ENCODE data around the gene CLCN1. TPM values are rescaled to one million over a fixed set of nuclear protein-coding genes. Genes with fewer than 3 reads are reported as not detected.

Gene CLCN1
- total RNA-seq, 1 experiment from 2014 or later, result not detected

DNA sequence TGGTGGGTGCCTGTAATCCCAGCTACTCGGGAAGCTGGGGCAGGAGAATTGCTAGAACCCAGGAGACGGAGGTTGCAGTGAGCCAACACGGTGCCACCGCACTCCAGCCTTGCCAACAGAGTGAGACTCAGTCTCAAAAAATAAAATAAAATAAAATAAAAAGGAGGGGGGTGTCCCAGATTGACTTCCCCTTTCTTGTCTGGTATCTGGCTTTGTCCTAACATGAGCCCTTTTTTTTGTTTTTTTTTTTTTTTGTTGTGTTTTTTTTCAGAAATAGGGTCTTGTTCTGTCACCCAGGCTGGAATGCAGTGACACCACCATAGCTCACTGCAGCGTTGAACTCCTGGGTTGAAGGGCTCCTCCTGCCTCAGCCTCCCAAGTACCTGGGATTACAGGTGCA, 23.0 kb upstream of the CLCN1 start:
- DNase-seq (ENCODE audit: low spot score), result no peak

DNA sequence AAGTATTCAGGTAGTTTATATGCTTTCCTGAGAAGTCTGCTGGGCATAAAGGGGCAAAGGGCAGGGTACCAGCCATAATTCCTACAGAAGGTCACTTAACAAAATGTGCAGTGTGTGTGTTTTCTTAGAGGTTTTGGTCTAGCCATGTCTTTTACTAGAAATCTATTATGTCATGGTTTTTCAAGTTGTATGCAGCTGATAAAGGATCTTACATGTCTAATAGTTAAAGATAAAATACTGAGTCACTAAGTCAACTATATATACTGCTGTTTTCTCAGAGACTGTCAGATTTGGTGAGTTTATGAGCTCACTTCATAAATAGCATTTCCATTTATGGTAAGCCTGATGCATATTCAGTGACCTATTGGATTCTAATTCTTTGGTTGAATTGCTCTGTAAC, 20.0 kb upstream of the CLCN1 start:
- DNase-seq (ENCODE audit: low spot score), result peak; percentile 30

DNA sequence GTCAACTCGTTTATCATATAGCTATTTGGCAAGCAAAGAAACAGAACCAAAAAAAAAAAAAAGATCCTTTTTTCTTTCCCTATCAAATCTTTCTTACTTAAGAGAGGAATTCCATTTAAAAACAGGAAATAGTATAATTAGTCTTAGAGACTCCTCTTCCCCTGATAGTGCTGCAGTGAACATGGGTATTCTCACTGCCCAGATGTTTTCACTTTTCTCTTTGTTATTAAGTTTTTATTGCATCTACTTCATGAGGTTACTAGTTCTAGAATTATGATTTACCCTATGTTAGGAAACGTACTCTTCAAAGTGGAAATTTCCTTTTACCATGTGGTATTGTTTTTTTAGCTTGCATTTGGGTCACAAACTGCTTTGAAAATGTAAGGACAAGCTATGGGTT, 19.2 kb upstream of the CLCN1 start:
- no peak for DNase-seq (ENCODE audit: low spot score)

DNA sequence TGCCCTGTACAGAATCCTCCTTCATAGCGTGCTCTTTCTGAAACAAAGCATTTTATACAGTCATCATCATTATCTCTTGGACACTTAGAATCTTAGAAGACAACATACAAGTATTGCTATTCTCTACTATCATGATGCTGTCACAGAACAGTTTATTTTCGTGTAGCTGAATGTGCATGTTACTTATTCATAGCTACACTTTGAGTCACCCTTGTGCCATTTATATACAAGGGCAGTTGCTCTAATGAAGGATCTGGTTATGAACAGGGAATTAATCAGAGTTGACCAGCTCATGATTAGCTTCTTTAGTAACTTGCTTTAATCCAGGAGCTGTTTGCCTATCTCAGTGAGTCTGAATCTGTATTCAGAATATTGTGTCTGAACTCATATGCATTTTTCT, 16.6 kb upstream of the CLCN1 start:
- no peak for DNase-seq (ENCODE audit: low spot score)

DNA sequence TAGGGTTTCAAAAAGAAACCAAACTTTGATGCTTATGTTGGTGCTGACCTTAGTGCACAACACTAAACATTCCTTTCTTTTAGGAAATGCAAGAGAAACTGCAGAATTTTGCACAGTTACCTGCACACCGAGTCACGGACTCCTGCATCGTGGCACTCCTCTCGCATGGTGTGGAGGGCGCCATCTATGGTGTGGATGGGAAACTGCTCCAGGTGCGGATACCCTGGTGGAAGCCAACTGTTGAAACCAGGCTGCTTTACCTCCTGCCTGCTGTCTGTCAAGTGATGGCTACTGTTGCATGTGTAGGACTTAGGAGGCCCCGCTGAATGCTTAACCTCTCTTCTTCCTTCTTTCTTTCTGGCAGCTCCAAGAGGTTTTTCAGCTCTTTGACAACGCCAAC, 16.1 kb upstream of the CLCN1 start:
- no peak for DNase-seq (ENCODE audit: low spot score)

DNA sequence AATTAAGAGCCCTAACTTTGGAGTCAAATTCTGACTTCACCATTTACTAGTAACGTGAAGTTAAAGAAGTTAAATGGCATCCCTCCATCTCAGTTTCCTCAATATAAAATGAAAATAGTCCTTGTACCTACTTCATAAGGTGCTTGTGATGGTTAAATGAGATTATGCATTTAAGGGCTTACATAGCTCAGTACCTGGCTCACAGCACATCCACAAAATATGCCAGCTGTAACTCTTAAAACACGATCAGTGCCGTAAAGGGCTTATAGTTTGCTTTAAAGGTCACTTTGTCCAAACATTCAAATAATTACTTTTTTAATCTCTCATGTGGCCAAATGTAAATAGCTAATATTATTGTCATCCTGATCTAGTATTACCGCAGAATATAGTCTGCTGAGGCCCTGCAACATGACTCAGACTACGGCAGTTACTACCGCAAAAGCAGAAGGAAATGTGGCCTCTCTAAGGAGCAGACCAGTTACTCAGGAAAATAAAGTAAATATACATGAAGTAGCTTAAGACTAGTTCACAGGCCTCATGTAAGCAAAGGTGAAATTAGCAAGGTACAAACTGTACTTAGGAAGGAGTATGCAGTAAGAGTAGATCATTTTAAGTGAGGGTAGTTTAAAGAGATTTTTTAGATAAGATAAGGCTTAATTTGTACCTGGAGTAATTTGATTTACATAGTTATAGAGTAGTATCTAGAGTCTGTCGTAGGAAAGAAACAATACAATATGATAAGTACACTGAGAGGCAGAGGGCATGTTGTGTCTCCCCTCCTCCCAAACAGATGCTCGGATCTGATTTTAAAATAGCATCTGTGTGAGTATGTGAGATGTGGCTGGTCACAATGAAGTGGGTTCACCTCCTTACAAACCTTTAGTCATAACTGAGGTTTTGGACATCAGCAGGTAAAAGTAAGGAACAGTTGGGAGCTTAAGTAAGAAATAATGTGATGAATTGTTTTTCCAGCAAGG, 14.7 kb upstream of the CLCN1 start:
- no peak for DNase-seq (ENCODE audit: low spot score)

DNA sequence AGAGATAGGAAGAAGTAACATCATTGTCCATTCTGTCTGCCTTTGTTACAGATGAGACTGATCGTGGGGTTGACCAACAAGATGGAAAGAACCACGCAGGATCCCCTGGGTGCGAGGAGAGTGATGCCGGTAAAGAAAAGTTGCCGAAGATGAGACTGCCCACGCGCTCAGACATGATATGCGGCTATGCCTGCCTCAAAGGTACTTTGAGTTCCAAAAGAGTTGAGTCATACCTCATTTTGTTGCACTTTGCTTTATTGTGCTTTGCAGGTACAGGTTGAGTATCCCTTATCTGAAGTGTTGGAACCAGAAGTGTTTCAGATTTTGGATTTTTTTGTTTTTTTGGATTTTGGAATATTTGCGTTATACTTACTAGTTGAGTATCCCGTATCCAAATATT, 12.2 kb upstream of the CLCN1 start:
- DNase-seq (ENCODE audit: low spot score), result no peak

DNA sequence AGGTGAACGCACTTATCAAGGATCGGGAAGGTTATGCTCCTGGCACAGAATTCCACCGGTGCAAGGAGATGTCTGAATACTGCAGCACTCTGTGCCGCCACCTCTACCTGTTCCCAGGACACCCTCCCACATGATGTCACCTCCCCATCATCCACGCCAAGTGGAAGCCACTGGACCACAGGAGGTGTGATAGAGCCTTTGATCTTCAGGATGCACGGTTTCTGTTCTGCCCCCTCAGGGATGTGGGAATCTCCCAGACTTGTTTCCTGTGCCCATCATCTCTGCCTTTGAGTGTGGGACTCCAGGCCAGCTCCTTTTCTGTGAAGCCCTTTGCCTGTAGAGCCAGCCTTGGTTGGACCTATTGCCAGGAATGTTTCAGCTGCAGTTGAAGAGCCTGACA, 11.0 kb upstream of the CLCN1 start:
- no peak for DNase-seq (ENCODE audit: low spot score)

DNA sequence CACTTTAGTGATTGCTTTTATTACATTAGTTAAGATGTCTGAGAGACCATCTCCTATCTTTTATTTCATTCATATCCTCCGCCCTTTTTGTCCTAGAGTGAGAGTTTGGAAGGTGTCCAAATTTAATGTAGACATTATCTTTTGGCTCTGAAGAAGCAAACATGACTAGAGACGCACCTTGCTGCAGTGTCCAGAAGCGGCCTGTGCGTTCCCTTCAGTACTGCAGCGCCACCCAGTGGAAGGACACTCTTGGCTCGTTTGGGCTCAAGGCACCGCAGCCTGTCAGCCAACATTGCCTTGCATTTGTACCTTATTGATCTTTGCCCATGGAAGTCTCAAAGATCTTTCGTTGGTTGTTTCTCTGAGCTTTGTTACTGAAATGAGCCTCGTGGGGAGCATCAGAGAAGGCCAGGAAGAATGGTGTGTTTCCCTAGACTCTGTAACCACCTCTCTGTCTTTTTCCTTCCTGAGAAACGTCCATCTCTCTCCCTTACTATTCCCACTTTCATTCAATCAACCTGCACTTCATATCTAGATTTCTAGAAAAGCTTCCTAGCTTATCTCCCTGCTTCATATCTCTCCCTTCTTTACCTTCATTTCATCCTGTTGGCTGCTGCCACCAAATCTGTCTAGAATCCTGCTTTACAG, 10.4 kb upstream of the CLCN1 start:
- peak; percentile 29 for DNase-seq (ENCODE audit: low spot score)

DNA sequence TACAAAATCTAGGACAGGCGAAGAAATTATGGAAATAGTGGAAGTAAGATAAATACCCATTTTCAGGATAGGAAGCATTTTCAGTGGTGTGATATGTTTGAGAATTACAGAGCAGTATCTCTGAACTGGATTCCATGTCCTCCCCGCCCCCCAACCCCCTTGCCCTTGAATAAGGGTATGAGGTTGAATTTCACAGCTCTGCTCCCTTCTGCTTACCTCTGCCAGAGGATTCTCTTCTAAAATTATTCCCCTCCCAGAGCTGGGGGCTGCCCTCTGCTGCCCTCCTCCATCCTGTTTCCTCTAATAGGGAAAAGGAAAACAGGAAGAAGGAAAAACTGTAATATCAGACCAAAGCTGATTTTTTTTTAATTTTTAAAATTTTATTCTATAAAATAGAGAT, 7.3 kb upstream of the CLCN1 start:
- DNase-seq (ENCODE audit: low spot score), result no peak

DNA sequence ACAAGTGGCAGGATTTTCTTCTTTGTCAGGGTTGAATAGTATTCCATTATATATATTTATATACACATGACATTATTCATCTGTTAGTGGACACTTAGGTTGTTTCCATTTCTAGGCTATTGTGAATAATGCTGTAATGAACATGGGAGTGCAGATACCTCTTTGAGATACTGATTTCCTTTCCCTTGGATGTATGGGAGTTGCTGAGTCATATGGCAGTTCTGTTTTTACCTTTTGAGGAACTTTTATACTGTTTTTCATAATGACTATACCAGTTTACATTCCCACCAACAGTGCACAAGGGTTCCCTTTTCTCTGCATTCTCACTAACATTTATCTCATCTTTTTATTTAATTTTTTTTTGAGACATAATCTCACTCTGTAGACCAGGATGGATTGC, 1.8 kb upstream of the CLCN1 start:
- no peak for DNase-seq (ENCODE audit: low spot score)

DNA sequence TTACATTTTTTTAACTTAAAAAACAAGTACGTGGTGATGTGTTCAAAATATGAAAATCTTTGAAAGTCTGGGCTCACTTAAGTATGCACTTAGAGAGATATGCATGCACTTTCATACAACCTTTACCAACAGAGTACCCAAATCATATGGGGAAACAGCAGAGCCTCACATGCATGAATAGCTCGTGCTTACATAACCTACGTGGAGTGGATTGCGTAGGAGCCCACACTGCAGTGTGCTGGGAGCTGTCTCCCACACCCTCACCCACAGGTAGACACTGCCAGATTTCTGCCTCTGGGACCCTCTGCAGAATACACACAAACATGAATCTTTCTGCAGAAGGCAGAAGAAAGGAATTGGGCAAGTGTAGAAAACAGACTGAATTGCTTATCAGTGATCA, 581 bp downstream of the CLCN1 start:
- DNase-seq (ENCODE audit: low spot score), result no peak

DNA sequence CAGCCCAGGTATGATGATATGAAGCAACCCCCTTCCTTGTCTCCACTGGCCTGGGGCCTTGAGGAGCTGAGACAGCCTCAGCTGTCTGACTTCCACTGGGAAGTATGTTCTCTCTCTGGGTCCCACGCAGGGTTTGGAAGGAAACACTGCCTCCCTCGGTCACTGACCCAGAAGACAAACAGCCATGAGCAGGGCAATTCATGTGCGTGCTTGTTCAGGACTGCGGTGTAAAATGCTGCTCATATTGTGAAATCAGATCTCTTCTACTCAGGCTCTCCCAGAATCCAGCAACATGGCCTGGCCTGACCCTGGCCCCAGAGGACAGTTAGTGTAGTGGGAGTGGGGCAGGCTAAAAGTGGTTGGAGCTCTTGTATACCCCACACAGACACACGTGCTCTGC, 2.8 kb downstream of the CLCN1 start:
- no peak for DNase-seq (ENCODE audit: low spot score)

DNA sequence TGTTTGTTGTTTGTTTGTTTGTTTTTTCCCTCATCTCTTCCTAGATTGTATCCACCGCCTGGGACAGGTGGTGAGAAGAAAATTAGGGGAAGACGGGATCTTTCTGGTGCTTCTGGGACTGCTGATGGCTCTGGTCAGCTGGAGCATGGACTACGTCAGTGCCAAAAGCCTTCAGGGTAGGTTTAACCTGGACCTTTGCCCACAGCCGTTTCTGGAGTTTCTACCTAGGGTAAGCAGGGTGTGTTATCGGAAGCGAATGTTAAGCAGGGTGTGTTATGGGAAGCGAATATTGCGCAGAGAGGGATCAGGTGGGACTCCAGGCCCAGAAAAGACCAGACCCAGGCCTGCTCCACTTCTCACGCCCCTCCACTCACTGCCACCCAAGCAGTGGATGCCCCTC, 4.7 kb downstream of the CLCN1 start:
- no peak for DNase-seq (ENCODE audit: low spot score)

DNA sequence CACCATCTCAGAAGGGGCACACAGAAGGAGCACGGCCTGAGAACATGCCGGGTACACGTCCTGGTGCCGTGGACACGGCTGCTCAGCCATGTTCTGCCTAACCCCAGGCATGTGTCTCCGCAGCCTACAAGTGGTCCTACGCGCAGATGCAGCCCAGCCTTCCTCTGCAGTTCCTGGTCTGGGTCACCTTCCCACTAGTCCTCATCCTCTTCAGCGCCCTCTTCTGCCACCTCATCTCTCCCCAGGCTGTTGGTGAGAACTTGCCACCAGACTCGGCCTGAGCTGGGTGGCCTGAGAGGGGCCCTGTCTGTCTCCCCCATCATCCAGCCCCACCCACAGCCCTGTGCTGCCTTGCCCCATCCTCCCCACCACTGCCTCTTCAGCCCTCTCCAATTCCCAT, 5.3 kb downstream of the CLCN1 start:
- DNase-seq (ENCODE audit: low spot score), result no peak

DNA sequence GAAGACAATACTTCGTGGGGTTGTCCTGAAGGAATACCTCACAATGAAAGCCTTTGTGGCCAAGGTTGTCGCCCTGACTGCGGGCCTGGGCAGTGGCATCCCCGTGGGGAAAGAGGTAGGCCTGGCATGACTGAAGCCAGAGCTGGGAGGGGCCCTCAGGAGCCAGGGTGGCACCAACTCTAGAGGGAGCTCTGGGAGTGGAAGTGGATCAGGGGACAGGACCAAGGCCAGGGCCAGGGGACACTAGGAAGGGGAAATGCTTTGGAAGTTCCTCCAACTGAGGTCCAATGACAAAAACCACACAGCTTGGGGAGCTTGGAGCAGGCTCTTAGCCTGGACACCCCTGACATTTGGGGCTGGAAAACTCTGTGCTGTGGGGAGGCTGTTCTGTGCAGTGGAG, 5.8 kb downstream of the CLCN1 start:
- no peak for DNase-seq (ENCODE audit: low spot score)

DNA sequence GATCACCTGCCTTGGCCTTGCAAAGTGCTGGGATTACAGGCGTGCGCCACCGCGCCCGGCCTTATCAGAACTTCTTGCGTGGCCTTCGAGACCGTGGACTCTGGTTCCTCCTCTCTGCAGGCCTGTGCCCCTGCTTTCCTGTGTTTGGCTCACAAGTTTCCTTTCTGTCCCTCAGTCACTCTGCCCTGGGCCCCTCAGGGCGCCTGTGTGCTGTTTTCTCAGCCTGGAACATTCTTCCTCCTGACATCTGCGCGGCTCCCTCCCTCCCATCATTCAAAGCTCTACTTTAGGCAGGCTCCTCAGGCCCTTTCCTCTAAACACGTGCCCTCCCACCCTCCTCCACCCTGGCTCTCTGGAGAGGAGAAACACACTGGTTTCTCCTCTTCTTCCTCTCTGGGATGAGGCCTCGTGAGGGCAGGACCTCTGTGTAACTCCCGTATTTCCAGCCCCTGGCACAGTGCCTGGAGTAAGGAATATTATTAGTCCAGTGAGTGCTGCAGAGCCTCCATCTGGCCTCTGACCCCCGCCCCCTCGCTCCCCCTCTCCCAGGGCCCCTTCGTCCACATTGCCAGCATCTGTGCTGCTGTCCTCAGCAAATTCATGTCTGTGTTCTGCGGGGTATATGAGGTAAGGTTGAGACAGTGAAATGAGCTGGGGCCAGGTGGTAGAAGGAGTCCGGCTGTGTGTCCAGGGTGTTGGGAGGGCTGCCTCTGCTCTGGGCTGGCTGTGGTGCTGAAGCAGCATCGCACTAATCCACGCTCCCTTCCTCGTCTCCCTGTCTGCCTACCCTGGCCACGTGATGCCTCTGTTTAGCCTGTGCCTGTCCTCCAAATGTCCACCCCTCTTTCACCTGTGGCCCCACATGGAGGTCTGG, 7.1 kb downstream of the CLCN1 start:
- DNase-seq (ENCODE audit: low spot score), result no peak

DNA sequence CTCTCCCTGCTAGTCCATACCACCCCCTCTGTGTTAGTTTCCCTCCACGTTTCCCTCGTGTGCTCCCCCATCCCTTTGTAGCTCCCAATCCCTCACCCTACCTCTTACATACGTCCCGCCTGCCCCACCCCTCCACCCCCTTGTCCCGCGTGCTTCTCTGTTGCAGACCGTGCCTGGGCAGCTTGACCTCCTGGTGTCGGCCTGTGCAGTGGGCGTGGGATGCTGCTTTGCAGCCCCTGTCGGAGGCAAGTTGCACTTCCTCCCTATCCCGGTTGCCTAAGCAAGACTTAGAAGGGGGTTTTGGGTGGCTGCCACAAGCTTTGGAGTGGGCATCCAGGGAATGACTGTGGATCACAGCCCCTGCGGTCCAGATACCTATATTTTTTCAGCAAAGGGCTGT, 7.7 kb downstream of the CLCN1 start:
- no peak for DNase-seq (ENCODE audit: low spot score)

DNA sequence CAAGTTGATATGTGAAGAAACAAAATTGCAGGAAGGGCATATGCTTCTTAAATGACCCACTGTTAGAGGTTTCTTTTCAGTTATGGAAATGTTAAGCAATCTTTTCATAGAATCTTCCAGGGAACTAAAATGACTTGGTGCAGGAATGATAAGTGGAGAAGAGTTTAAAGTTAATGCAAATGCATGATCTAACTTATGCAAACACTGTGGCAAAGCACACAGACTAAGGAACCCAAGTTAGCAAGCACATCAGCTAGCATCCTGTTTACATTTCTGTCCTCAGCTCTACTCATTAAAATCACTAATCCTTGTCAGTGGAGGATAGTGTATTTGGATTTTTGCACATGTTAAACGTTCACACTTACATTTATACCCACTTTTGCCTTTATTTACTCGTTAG, 9.3 kb downstream of the CLCN1 start:
- no peak for DNase-seq (ENCODE audit: low spot score)

DNA sequence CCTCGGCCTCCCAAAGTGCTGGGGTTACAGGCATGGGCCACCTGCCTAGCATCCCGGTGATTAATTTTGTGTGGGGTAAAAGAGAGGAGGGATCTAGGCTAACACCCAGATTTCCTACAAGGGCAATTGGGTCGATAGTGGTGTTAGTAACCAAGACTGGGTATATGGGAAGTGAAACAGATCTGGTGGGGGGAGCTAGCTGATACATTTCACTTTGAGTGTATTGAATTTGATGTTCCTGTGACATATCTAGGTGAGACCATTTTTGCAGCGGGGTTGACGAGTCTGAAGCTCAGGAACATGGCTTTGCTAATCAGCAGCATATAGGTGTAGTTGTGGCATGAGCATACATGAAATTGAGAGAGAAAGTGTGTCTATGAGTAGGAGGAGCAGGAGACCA, 12.0 kb downstream of the CLCN1 start:
- no peak for DNase-seq (ENCODE audit: low spot score)

DNA sequence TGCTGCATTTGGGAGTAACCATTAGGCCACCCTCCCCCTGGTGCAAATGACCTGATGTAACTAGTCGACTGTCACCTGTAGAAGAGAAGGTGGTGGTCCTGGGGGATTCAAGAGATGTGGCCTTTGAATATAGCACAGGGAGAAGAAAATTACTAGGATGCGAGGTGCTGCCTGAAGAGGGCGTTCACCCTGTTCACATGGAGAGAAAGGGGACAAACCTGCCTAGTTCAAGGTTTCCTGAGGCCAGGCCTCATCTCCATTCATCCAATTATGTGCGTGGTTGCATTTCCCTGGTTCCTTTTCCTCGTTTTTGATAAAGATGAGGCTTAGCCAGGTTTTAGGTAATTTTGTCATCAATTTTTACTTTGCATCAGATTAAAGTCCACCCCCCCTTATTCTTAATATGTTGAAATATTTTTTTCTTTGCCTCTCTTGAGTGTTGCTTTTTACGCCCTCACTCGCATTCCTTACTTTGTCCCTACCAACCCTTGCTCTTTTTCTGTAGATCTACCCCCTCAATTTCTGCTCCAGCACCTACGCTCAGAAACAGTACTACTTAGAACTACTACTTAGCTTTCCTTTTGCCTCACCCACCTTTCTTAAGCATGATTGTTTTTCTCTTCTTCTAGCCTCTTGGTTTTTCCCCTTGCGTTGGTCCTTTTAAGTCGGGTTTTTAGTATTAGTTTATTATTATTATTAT, 13.7 kb downstream of the CLCN1 start:
- no peak for DNase-seq (ENCODE audit: low spot score)
